Middle frontal gyrus (tissue), 1 donor: ENCODE data around the gene SYNPR.

Experiments
- DNase-seq: peaks from one replicate; pipeline ENCODE4 v3.0.0-alpha.2; 2015; ENCODE audit warnings: low spot score; ENCODE audit errors: extremely low spot score

SYNPR gene

DNA sequence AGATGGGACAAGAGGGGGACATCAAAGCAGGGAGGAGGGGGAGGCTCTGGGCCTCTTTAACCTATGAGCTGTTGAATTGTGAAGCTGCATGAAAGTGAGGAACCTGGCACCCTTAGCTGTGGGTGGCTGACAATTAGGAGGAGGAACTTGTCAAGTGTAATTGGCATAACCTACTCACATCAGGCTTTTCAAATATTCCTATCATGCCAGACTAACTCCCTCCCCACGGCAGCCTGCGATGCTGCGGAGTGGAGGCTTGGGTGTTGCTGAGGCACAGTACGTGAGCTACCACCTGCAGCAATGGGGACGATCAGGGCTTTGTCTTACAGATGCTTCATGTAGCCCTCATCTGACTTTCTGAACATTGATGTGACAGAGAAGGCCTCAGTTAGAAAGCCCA, 193.7 kb downstream of the SYNPR start:
- DNase-seq: no peak

DNA sequence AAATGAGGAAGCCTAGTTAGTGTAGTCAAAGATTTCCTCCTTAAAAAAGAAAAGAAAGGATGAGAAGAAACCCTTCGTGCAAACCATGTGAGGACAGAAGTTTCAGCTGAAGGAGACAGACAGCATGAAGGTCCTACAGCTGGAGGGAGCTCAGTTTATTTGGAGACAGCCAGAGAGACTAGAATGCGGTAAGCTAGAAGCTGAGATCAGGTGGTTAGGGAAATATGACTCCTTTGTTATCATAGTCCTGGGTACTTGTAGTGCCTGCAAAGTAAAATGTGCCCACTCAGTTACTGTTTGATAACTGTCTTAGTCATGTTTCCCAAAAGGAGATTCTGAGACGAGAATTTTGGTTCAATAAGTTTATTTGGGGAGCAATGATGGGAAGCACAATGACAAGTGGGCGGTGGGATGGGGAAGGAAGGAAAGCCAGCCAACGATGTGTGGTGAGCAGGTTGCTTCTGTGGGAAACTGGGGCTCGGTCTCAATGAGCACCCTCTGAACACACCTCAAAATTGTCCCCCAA, 195.6 kb downstream of the SYNPR start:
- DNase-seq: no peak

DNA sequence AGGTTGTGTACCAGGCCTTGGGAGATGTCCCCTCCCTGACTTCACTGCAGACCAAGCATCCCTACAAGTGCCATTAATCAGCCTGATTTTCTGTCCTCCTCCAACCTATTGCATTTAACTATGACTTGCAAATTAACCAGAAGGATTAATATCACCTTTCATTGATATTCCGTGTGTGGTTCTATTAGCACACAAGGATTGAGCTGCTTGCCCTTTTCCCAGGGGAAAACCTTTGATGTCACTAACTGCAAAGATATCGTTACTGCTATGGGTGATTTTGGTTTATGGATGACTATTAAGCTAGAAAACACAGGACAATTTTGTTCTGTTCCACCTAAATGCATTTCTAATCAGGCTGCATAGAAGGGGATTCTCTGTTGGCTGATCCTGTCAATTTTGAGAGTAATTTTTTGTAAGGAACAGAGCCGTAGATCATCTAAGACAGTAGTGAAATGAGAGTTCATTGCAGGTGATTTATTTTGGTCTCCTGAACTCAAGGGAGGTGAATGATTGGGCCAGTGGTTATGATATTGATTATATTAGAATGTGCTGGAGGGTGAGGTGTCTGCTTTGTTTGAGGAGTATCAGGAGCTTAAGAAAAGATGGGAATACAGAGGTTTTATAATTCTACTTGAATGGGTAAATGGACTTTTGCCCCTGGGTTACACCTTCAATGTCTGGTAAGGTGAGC, 196.9 kb downstream of the SYNPR start:
- no peak for DNase-seq

GRCh38 chr3:63477494-63478129, 199.5 kb downstream of the SYNPR start:
- DNase-seq: no peak

GRCh38 chr3:63478990-63479660, 201.0 kb downstream of the SYNPR start:
- no peak for DNase-seq

DNA sequence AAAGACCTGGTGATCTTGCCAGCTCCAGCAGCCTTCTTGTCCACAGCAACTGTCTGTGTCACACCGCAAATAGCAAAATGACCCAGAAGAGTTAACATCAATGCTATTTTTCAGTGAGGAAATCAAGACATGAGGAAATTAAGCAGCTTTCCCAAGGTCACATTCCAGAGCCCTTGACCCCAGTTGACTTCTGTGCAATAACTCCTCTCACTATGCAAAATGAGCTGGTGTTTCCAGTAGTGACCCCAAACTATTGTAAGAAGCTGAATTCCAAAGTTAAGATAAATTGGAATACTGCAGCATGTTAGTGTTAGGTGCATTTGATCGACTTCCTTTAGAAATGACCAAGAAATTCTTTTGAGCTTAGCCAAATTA, 201.5 kb downstream of the SYNPR start:
- DNase-seq: no peak

GRCh38 chr3:63481627-63482026, 203.5 kb downstream of the SYNPR start:
- DNase-seq: no peak

GRCh38 chr3:63482341-63482740, 204.2 kb downstream of the SYNPR start:
- DNase-seq: no peak

- DNase-seq: peak; percentile 42
Measured at GRCh38 chr3:63492464-63492863, 214.4 kb downstream of the SYNPR start.

GRCh38 chr3:63493101-63493500, 215.0 kb downstream of the SYNPR start:
- DNase-seq: no peak

DNA sequence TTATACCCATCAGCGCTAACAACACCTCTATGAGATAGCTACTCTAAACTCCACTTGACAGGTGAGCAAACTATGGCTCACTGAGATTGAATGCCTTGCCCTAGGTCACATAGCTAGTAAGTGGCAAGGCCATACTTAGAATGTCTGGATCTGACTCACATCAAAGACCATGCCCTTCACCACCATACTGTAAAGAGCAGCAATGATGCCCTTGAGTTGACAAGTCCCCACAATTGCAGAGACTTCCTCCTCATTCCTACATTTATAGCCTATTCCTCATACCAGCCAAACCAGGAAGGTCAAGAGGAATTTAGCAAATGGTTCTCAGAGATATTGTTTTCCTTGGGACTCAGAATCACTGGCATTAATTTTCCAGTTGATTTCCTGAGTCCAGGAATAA, 216.5 kb downstream of the SYNPR start:
- no peak for DNase-seq

DNA sequence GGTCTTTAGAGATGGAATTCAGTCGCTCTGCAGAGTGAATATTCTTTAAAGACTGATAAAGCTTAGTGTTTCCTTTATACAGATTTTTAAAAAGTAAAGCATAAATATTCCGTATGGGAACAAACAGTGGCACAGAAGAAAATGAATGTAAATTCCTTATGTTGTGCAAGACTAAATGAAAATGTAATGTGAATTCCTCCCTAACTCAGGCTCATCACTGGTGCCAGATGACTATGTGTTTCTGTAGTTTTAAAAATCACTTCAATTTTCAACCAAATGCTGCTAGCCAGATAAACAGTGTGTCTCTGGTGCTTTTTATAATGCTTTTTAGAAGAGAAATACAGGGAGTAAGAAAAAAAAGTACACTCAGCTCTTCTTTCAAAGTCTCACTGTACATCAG, 219.5 kb downstream of the SYNPR start:
- DNase-seq: peak; percentile 21

DNA sequence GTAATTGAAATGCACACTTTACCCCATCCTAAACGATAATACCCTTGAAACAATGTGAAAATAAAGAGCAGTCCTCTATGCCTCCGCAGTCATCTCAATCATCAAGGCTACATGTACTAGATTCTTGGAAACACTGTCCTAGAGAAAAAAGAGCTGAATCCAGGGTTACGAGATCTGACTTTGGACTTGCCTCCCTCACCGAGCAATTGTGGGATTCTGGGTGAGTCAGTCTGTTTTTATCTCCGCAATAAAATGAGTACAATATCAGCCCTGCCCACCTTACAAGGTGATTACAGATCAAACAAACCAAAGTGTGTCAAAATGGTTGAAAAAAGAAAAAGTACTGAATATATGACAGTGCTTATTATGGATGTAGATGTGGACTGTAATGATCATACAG, 222.1 kb downstream of the SYNPR start:
- DNase-seq: no peak

DNA sequence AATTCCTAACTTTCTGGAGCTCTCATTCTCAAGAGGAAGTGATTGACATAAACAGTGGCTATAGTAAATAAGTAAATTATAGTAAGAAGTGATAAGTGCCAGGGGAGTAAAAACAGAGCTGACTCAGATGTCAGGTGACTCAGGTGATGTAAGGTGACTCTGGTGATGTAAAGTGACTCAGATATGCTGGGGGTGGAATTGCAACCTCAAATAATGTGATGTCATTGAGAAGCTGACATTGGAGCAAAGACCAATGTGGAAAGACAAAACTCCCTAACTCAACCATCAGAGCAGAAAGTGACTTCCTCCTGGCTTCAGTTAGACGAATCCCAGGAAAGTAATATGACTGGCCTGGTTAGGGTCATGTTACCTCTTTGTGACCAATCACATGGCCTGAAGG, 230.2 kb downstream of the SYNPR start:
- DNase-seq: no peak

DNA sequence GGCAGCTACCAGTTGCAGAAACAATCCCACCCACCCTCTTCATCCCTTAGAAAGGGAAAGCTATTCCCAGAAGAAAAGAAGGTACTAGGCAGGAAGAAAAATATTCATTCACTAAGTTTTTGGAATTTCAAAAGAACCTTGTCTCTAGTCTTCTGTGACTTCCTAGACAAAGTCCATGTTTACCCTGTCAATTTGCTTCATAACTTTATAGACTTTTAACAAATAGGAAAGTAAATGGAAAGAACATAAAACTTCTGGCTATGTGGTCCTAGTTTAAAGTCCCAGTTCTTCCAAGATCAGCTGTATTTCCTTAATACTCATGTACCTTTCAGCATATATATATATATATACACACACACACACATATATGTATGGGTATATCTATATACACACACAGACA, 230.7 kb downstream of the SYNPR start:
- DNase-seq: no peak

GRCh38 chr3:63513791-63514190, 235.7 kb downstream of the SYNPR start:
- DNase-seq: no peak

- DNase-seq: no peak
Measured at GRCh38 chr3:63514678-63515077, 236.6 kb downstream of the SYNPR start.

DNA sequence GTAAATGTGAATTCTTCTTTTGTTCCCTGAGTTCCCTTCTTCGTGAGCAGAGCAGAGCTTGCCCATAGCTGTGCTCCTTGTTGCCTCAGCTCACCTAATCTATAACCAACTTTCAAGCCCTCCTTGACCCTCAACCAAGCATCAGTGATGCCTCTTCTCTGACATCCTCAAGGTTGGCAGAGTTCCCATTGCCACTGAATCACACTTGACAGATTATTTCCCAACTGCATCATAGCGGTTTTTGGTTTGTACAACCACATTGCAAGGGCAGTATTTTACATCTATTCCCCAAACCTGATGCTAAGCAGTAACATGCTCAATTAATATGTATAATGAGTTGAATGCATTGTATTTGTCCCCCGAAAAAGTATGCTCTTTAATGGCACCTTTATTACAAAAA, 241.3 kb downstream of the SYNPR start:
- DNase-seq: no peak

- no peak for DNase-seq
Measured at GRCh38 chr3:63521657-63522056, 243.5 kb downstream of the SYNPR start.

DNA sequence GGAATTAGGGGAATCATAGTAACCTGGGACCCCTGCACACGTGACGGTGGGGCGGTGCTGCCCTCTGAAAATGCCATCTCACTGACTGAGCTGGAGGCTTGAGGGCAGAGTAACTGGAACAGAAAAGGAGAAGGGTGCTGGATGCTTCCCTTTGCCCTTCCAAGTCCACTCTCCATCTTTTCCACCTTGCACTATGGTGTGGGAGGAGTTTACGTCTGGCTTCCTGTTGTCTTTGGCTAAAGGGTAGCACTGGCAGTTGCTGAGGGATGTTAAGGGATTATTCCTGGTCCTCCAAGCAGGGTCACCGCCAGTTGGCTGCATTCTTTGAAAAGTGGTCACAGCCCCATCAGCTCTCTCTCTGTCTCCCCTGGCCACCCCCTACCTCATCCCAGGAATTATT, 245.0 kb downstream of the SYNPR start:
- DNase-seq: no peak

DNA sequence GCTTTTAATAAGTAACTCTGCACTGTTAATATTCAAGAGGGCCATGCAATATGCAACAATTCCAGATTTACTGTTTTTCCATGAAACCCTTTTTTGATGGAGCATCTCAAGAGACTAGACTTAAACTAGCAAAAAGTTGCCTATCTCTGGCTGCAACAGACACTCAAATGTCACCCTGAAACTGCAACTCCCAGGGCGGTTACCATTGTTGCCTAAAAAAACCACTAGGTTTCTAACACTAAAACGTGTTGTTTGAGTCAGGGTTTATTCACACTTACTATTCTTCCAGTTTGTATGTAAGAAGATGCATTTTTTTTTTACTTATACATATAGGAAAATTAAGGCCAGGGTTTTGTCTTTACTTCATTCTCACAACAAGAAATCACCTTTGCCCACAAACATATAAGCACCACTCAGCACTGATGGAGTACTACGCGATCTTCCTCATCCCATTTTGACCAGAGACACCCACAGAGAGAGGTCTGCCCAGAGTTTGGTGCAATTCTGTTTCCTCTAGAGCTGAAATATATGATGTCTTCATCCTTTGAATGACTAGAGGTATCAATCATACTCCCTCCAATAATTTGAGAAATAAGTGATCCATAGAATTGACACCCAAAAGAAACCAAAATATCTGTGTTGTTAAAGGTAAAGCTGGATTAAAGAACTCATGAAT, 250.4 kb downstream of the SYNPR start:
- DNase-seq: no peak

DNA sequence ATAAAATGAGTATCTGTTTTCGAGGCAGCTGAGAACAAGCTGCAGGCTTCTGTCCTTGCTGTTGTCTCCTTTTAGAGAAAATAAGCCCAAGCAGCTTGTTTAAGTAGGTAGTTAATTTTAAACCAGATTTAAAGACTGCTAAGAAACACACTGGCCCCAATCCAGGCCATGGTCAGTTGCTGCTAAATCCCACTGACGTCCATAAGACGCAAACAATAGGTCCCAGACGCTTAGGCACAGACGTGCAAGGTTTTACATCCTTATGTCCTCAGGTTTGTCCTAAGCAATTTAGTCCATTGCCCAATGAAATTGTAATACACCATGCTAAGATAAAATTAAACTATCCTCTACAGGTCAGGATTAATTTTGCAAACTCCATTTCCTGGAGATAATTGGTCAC, 254.4 kb downstream of the SYNPR start:
- DNase-seq: no peak
